NCI-H146 treated with DMSO at 0.1 percent for 48 hours (cell line): ENCODE results near the gene NRIP3.
A peak's percentile ranks its signal among the peaks of the same experiment; 100 is the strongest.
"Not testable (repeated sequence)": the region's sequence is repeated elsewhere in the genome, so short reads cannot be mapped to it uniquely, and the experiment has no call there.

Experiments
- DNase-seq: peaks from one replicate; lab custom pipeline; 2025; ENCODE audit not compliant: unreplicated experiment; lab: John Stamatoyannopoulos, UW

NRIP3 gene

GRCh38 chr11:9016916-9017642, 13.3 kb upstream of the NRIP3 start:
- DNase-seq: peak; percentile 21

GRCh38 chr11:9015677-9016076, 11.9 kb upstream of the NRIP3 start:
- DNase-seq: peak; percentile 62

- DNase-seq: no peak
Observed at GRCh38 chr11:9014826-9015225, 11.0 kb upstream of the NRIP3 start.

GRCh38 chr11:9013373-9013772, 9.6 kb upstream of the NRIP3 start:
- DNase-seq: no peak

- not testable (repeated sequence) for DNase-seq
Observed at GRCh38 chr11:9009538-9009937, 5.7 kb upstream of the NRIP3 start.

GRCh38 chr11:9008661-9009060, 4.9 kb upstream of the NRIP3 start:
- DNase-seq: no peak

- DNase-seq: no peak
Observed at GRCh38 chr11:9008011-9008550, 4.3 kb upstream of the NRIP3 start.

GRCh38 chr11:9005087-9005486, 1.3 kb upstream of the NRIP3 start:
- DNase-seq: no peak

GRCh38 chr11:9004183-9004926, 554 bp upstream of the NRIP3 start:
- peak; percentile 55 for DNase-seq

GRCh38 chr11:9002920-9003572, 755 bp downstream of the NRIP3 start:
- no peak for DNase-seq

GRCh38 chr11:9001736-9002135, 2.1 kb downstream of the NRIP3 start:
- DNase-seq: no peak

- no peak for DNase-seq
Observed at GRCh38 chr11:8998017-8998416, 5.8 kb downstream of the NRIP3 start.

- no peak for DNase-seq
Observed at GRCh38 chr11:8997451-8997850, 6.3 kb downstream of the NRIP3 start.

GRCh38 chr11:8989453-8989852, 14.3 kb downstream of the NRIP3 start:
- DNase-seq: no peak

- DNase-seq: no peak
Observed at GRCh38 chr11:8988329-8989234, 15.2 kb downstream of the NRIP3 start.

GRCh38 chr11:8987446-8987845, 16.4 kb downstream of the NRIP3 start:
- no peak for DNase-seq

GRCh38 chr11:8986772-8987171, 17.0 kb downstream of the NRIP3 start:
- DNase-seq: not testable (repeated sequence)

GRCh38 chr11:8985462-8985861, 18.3 kb downstream of the NRIP3 start:
- no peak for DNase-seq

GRCh38 chr11:8983552-8983951, 20.2 kb downstream of the NRIP3 start:
- DNase-seq: no peak

GRCh38 chr11:8980485-8980884, 23.3 kb downstream of the NRIP3 start:
- DNase-seq: no peak

GRCh38 chr11:8979365-8979764, 24.4 kb downstream of the NRIP3 start:
- DNase-seq: not testable (repeated sequence)
